ENCODE results near the gene DLAT.

DNA sequence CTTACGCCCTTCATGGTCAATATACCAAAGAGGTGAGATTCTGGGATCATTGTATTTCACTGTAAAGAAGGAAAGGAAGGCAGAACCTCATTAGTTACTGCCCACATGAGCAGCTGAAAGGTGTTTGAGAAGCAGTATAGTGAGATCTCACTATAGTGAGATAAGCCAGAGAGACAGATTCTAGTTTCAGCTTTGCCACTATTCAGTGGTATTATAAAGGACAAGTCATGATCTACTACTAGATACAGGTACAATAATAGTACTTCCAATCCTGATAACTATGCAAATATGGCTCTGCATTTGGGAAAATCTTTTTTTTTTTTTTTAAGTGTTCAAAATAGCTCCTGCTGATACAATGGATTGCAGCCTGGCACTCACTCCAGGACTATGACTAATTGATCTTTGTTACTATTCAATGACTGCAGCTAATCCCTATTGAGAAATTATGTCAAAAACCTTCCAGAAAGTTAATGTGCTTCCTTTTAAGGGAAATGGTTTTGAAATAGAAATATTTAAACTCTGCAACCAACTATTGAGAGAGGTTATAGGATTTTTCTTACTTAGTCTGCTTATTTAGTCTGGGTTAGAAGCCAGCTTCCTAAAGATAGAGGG is 8.3 kb upstream of the DLAT start:
- TF ChIP-seq CTCF (IDR thresholded peaks at IDR 0.05; ENCODE audit: low read depth, low read length), result no peak
- no peak for TF ChIP-seq POLR2A (IDR thresholded peaks at IDR 0.05; ENCODE audit: extremely low read depth, insufficient read length)
